ENCODE data around the gene EVA1A.
"Not testable (repeated sequence)": the region's sequence is repeated elsewhere in the genome, so short reads cannot be mapped to it uniquely, and the experiment has no call there.

Gene EVA1A

DNA sequence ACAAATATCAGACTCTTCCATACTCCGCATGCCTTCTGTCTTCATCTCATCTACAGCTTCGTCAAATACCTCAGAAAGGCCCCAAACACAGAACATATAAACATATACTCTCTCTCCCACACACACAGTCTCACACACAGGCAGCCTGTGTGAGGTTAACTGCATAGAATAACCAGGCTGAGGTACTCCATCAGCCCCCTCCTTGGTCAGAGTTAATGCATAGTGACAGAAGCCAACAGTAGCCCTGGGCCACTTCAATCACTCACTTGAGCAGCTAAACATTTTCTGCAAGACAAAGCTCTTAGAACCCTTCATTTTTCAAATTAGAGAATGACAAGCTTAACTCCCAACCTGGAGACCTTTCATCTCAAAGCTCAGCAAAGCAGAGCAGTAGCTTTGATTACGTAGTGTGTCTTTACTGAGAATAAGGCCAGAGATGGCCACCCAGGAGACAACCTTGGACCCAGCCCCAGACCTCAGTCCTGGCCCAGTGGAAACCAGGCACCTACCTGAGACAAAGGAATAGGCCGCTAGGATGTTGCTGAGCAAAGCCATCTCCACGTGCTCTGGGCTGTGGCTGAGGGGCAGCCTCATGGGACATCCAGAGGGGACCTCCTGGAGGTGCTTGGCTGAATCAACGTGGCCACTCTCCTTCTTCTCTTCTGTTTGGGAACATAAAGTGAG is 43.0 kb downstream of the EVA1A start:
- no peak for DNase-seq (ENCODE audit: low spot score)

GRCh38 chr2:75516378-75517360 is 44.1 kb downstream of the EVA1A start:
- no peak for DNase-seq (ENCODE audit: low spot score)

DNA sequence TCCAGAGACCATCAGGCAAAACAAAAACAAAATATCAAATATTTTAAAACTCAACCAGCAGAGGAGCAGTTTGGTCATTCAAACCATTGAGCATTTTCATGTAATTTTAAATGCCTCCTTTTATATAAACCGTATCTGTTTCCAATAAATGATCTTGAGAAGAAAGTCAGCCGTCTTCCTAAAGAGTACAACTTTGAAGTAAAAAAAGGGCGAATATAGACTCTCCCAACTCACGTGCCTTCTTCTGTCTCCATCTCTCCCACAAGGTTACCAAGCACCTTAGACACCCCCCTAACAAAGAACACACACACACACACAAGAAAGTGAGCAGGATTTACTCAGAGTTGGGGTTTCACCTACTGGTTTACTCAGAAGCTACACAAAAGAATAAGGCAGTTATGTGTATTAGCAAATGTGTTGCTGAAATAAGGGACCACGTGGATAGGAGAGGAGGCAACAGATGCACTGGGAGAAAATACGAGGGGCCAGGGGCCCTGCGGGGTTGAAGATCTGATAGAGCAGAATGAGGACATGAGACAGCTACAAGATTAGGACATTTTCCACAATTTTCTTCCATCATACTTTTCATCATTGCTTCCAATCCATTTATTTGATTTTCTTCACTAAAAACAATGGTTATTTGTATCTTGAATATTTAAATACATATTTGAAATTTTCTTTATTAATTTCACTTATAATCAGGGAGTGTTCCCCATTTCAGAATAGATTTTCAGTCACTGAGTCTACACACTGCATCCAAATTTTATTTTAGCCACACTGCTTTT is 45.0 kb downstream of the EVA1A start:
- DNase-seq (ENCODE audit: low spot score): no peak

- no peak for DNase-seq (ENCODE audit: low spot score)
These were observed 47.0 kb downstream of the EVA1A start for GRCh38 chr2:75513616-75514170.

- DNase-seq (ENCODE audit: low spot score): no peak
These were observed 48.1 kb downstream of the EVA1A start for GRCh38 chr2:75512455-75513212.

GRCh38 chr2:75506101-75506697 is 54.5 kb downstream of the EVA1A start:
- no peak for DNase-seq (ENCODE audit: low spot score)

DNA sequence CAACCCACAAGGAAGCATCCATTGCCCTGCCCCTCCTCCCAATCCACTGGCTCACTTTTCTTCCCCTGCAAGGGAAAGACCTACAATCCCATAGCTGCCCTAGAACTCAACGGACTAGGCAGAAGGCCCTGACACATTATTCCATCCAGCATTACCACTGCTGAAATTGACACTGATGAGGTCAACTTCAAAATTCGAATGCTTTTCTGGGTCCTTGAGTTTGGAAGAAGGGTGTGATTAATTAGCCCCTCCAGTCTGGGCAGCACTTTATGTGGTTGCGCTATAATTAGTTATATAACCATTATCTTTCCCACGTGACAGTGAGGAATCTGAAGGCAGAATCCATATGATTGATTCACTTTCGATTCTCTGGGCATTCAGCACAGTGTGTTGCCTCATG is 55.7 kb downstream of the EVA1A start:
- DNase-seq (ENCODE audit: low spot score): no peak

DNA sequence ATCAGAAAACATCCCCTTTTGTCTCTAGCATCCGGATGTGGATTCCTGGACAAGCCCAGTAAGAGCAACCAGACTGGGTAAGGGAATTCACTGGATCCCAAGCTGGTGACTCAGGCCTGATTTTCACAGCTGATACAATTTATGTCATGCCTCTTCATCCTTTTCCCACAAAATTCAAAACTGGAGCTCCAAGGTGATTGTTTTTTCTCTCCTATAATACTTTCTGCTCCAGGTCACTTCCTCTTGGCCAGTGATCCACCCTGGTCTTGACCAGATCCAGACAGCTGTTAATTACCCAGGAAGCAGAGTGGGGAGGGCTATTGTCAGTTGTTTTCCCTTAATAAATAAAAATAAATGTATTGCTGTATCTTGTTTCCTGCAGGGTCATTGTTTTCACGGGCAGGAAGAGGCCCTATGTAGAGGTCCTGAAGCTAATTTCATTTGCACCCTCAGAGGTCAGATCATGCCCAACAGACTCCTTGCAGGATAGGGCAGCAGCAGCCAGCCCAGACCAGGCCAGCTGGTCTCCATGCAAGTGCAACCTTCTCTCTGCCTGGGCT is 57.6 kb downstream of the EVA1A start:
- DNase-seq (ENCODE audit: low spot score): no peak

DNA sequence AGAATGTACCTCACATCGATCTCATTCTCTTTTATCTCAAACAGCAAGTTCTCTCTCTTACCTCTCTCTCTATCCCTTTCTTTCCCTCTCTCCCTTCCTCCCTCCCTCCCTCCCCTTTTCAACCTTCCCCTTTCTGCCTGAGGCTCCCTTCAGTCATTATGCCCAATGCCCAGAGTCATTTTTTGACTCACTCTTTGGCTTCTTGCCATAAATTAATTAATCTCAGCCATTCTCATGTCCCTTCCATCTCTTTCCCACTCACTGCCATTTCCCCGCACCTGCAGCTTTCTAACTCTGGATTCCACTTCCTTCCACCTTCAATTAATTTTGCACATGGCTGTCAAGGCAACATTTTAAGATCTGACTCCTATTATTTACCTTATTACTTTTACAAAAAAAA is 60.1 kb downstream of the EVA1A start:
- DNase-seq (ENCODE audit: low spot score): no peak

DNA sequence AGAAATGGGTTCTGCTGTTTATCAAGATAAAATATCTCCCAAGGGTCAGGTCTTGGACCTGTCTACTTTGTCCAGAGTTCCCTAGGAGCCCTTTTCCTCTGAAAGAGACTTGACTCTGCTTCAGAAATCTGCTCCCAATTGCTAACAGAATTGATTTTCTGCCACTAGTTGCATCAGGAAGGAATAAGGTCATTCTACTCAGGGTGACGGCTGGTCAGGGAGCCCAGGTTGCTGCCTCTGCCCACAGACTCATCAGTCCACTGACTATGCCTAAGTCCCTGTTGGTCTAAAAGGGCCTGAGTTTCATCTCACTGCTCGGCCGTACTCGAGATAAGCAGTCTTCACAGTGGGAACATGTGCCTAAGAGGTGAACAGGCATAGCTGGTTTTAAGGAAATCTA is 61.2 kb downstream of the EVA1A start:
- DNase-seq (ENCODE audit: low spot score): no peak

DNA sequence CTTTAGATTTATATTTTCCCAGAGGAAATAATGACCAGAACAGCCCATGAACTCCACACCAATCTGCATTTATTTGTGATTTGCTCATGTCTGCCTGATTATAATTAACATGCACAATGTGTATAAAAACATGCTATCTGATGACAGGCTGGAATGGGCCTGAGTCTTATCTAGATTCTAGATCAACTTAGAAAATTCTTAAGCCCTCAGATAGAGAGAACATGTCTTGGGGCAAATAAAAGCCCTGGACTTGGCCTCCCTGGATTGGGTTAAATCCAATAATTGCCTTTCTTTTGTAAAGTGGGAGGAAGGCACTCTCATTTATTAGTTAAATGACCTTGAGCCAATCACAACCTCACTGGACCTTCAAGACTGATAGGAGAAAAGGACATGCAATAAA is 61.8 kb downstream of the EVA1A start:
- no peak for DNase-seq (ENCODE audit: low spot score)

DNA sequence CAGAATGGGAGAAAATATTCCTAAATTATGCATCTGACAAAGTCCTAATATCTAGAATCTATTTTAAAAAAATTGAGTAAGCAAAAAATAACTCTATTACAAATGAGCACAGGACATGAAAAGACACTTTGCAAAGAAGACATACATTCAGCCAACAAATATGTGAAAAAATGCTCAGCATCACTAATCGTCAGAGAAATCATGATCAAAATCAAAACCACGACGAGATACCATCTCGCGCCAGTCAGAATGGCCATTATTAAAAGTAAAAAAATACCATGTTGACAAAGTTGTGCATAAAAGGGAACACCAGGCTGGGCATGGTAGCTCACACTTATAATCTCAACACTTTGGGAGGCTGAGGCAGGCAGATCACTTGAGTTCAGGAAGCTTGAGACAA is 63.5 kb downstream of the EVA1A start:
- DNase-seq (ENCODE audit: low spot score): no peak

GRCh38 chr2:75495862-75496261 is 64.9 kb downstream of the EVA1A start:
- no peak for DNase-seq (ENCODE audit: low spot score)

- DNase-seq (ENCODE audit: low spot score): no peak
These were observed 66.5 kb downstream of the EVA1A start for GRCh38 chr2:75494137-75494769.

DNA sequence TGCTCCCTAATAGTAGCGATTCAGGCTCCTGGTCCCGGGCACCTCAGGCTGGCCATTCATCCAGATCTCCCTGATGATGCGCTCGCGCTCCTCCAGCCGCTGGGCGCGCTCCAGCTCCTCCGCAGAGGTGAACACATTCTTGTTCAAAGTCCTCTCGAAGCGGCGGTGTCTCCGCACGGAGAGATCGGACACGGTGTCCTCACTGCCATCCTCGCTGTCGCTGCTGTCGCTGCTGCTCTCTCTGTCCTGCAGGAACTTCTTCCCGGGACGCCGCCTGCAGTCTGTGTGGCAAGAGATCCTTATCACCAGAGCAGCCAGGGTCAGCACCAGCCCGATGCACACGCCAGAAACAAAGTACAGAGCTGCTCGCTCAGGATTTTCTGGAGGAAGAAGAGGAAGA is 67.5 kb downstream of the EVA1A start:
- no peak for DNase-seq (ENCODE audit: low spot score)

- no peak for DNase-seq (ENCODE audit: low spot score)
These were observed 69.5 kb downstream of the EVA1A start for GRCh38 chr2:75491129-75491753.

DNA sequence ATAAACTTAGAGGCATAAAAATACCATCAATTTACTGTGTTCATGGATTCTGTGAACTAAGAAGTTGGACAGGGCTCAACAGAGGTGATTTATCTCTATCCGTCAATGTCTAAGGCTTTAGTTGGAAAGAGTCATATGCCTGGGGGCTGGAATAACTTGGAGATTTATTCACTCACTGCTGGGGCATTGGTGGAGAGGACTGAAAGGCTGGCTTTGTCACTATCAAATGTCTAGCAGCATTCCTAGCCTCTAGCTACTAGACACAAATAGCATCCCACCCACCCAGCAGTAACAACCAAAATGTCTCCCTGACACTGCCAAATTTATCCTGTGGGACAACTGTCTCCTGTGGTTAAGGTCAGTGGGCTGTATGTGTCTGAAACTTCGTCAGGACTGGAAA is 71.0 kb downstream of the EVA1A start:
- no peak for DNase-seq (ENCODE audit: low spot score)

DNA sequence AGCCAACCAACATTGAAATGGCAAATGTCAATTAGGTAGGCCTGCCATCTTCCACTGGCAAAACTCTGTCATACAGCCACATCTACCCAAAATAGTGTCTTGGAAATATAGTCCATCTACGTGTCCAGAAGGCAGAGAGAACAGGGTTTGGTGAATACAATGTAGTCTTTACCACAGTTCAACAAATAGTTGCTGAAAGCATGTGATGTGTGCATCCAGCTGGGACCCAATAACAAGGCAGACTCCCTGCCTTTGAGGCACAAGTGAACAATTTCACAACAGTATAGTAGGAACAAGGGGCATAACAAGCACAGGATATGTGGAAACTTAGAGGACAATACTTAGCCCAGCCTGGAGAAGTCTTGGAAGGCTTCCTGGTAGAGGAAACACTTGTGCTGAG is 72.6 kb downstream of the EVA1A start:
- DNase-seq (ENCODE audit: low spot score): no peak

GRCh38 chr2:75486735-75487134 is 74.0 kb downstream of the EVA1A start:
- DNase-seq (ENCODE audit: low spot score): not testable (repeated sequence)

DNA sequence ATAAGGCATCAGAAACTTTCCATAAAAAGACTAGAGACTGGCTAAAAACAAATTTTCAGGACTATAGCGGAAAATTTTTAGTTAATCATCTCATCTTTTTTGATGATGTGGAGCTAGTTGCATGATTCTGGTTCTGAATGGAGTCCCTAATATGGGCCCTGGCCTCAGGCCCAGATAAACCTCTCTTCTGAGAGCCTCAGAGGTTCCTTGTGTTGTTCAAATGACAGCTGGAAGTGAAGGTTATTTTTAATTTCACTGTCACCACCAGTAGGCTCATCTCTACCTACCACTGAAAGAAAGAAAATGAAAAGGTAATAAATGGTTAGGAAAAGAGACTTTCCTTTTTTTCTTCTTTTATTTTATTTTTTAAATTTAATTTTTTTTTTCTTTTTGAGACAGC is 75.9 kb downstream of the EVA1A start:
- no peak for DNase-seq (ENCODE audit: low spot score)

All from CD4-positive, alpha-beta T cell treated with Interleukin-6 at 100 ng/mL for 8 hours (primary cell).